T-cell (primary cell): ENCODE results near the gene CDC42EP5. TPM values are rescaled to one million over a fixed set of nuclear protein-coding genes. Genes with fewer than 3 reads are reported as not detected.
A peak's percentile ranks its signal among the peaks of the same experiment; 100 is the strongest.

ENCODE experiments used
- ATAC-seq, 4 experiments: fragments of 200-7000 bp in 3 of 4; fragments of 150-1000 bp in 1 of 4; cut with Tn5 transposase; replicated peaks in 1 of 4; 1 replicate in 3 of 4; 2 replicates in 1 of 4; pipeline ENCODE4 v1.10.0; 2021; ENCODE audit warnings: moderate library complexity in 3 of 4, mild to moderate bottlenecking in 2 of 4, moderate number of reproducible peaks in 1 of 4
- CTCF ChIA-PET, 2 donors: fragments of 300-600 bp; sonication (Branson Sonifier 250); formaldehyde crosslinking; loops; one replicate each; lab custom pipeline; 2022; ENCODE audit warnings: antibody characterized with exemption in 2 of 2; lab: Charles Lee
- POLR2A ChIA-PET, 2 donors: fragments of 300-600 bp; sonication (Branson Sonifier 250); formaldehyde crosslinking; loops; one replicate each; lab custom pipeline; 2022; ENCODE audit warnings: antibody characterized with exemption in 2 of 2; lab: Charles Lee
- DNase-seq, 35 experiments: peaks; one replicate each; pipeline versions ENCODE4 v3.0.0 to v3.0.0-alpha.2; 2013 to 2023
- H3K27ac ChIP-seq: one replicate; pipeline ENCODE4 v1.5.1; 2013; ENCODE audit warnings: low read length
- H3K27me3 ChIP-seq, 2 experiments: replicated peaks in 1 of 2; 1 replicate in 1 of 2; 2 replicates in 1 of 2; pipeline versions ENCODE4 v1.6.1 to v1.7.0; 2013; ENCODE audit warnings: low read length in 1 of 2, mixed read lengths in 1 of 2; ENCODE audit not compliant: control insufficient read depth in 2 of 2, insufficient read depth in 2 of 2; ENCODE audit errors: extremely low read depth in 1 of 2
- H3K36me3 ChIP-seq, 2 donors: 1 replicate in 1 of 2; 2 replicates in 1 of 2; pipeline versions ENCODE4 v1.6.1 to v1.7.0; 2013; ENCODE audit warnings: low read length in 1 of 2; ENCODE audit not compliant: control insufficient read depth in 2 of 2, insufficient read depth in 1 of 2; ENCODE audit errors: extremely low read depth in 1 of 2
- H3K4me1 ChIP-seq, 2 experiments: 1 replicate in 1 of 2; 2 replicates in 1 of 2; pipeline versions ENCODE4 v1.6.1 to v1.7.0; 2013; ENCODE audit warnings: low read length in 2 of 2, mixed read lengths in 1 of 2; ENCODE audit not compliant: insufficient read depth in 2 of 2, control insufficient read depth in 1 of 2; ENCODE audit errors: extremely low read depth in 1 of 2
- H3K4me3 ChIP-seq, 2 donors: 1 replicate in 1 of 2; 2 replicates in 1 of 2; pipeline versions ENCODE4 v1.5.1 to v1.7.0; 2013; ENCODE audit warnings: mild to moderate bottlenecking in 2 of 2, low read length in 1 of 2, moderate library complexity in 1 of 2; ENCODE audit not compliant: control insufficient read depth in 1 of 2; ENCODE audit errors: extremely low read depth in 1 of 2
- H3K9me3 ChIP-seq: 2 replicates; pipeline ENCODE4 v1.7.0; 2013
- H3K27ac Mint-ChIP-seq, 2 donors: one replicate each; pipeline ENCODE4 v1.8.0; 2020 to 2021; ENCODE audit warnings: mild to moderate bottlenecking in 2 of 2, mixed read lengths in 2 of 2
- H3K27me3 Mint-ChIP-seq, 2 donors: one replicate each; pipeline ENCODE4 v1.8.0; 2021 to 2022; ENCODE audit warnings: mixed read lengths in 2 of 2
- H3K36me3 Mint-ChIP-seq: one replicate; pipeline ENCODE4 v1.8.0; 2021; ENCODE audit warnings: mixed read lengths
- H3K4me1 Mint-ChIP-seq, 3 donors: one replicate each; pipeline ENCODE4 v1.8.0; 2020 to 2022; ENCODE audit warnings: mixed read lengths in 3 of 3, mild to moderate bottlenecking in 1 of 3
- H3K4me3 Mint-ChIP-seq, 3 donors: one replicate each; pipeline ENCODE4 v1.8.0; 2020 to 2022; ENCODE audit warnings: mild to moderate bottlenecking in 3 of 3, mixed read lengths in 3 of 3, moderate library complexity in 3 of 3
- H3K9me3 Mint-ChIP-seq, 3 donors: one replicate each; pipeline ENCODE4 v1.8.0; 2020 to 2022; ENCODE audit warnings: mixed read lengths in 3 of 3
- WGBS: methylation state at CpG from one replicate; pipeline ENCODE4 v1.1.5; 2013; ENCODE audit warnings: missing lambda C conversion rate; ENCODE audit not compliant: insufficient coverage; 5-methylcytosine and 5-hydroxymethylcytosine counted together
- total RNA-seq, 35 experiments: library from RNA in 6 of 35; stranded (reverse) in 6 of 35; fragments of 120-200 nt in 1 of 35; gene quantifications; one replicate each; pipeline versions ENCODE4 v1.2.1 to v1.2.4 and lab custom pipeline; 2013 to 2026

CDC42EP5 gene
- total RNA-seq, 5 donors from 2014 or later (not counting 1 experiment from before 2014, with no cell fraction given): 0.43 TPM; not detected in 4

GRCh38 chr19:54418930-54419800 is 53.9 kb downstream of the CDC42EP5 start:
- Histone ChIP-seq H3K27me3 (peaks cover 9 to 85% of the 10 kb centered on the region in 2 experiments), H3K4me3 (no peak overlapping the region), H3K27ac (no peak overlapping the region), H3K9me3 (no peaks in the 10 kb centered on the region), H3K36me3 (no peaks in the 10 kb centered on the region), H3K4me1 (peaks cover 4 to 16% of the 10 kb centered on the region in 2 experiments)
- POLR2A ChIA-PET: no interaction called here
- DNase-seq (no peak), ATAC-seq (no peak)
- Mint-ChIP-seq H3K9me3 (peaks cover 0 to 2% (median 0%) of the 10 kb centered on the region in 3 donors), H3K27me3 (peaks cover 30 to 56% of the 10 kb centered on the region in 2 donors), H3K4me3 (no peak overlapping the region), H3K27ac (no peak overlapping the region), H3K36me3 (no peaks in the 10 kb centered on the region), H3K4me1 (peaks cover 16 to 18% (median 18%) of the 10 kb centered on the region in 3 donors)
- 92% methylated on average over 20 of the region's 26 CpGs for WGBS
- CTCF ChIA-PET: interaction anchor here in 1 of 2 donors (0.6 kb wide), 1 partner anchor 256 kb away, joined by 5 read pairs; no protein-coding TSS in a partner anchor

- Histone ChIP-seq H3K27me3 (peaks cover 9 to 78% of the 10 kb centered on the region in 2 experiments), H3K9me3 (no peaks in the 10 kb centered on the region), H3K4me1 (peaks cover 4 to 16% of the 10 kb centered on the region in 2 experiments), H3K4me3 (no peak overlapping the region), H3K27ac (no peak overlapping the region), H3K36me3 (no peaks in the 10 kb centered on the region)
- ChIA-PET POLR2A (no interaction called here), CTCF (interaction anchor here in 1 of 2 donors (0.6 kb wide), 1 partner anchor 255 kb away, joined by 5 read pairs; no protein-coding TSS in a partner anchor)
- peak; percentile 38 to 67 (median 62) for ATAC-seq
- Mint-ChIP-seq H3K36me3 (no peaks in the 10 kb centered on the region), H3K27ac (no peak overlapping the region), H3K27me3 (peaks cover 32 to 54% of the 10 kb centered on the region in 2 donors), H3K4me3 (peak overlapping the region in 2 of 3 donors; percentile 55 to 62), H3K9me3 (peaks cover 0 to 6% (median 0%) of the 10 kb centered on the region in 3 donors), H3K4me1 (peaks cover 16 to 18% (median 18%) of the 10 kb centered on the region in 3 donors)
- WGBS: 26% methylated on average over 15 of the region's 25 CpGs
- peak in 4 of 35 experiments; percentile 6 to 21 (median 18) for DNase-seq
Observed at GRCh38 chr19:54418030-54418929, 54.8 kb downstream of the CDC42EP5 start.

- H3K27me3 ChIP-seq: peaks cover 9 to 68% of the 10 kb centered on the region in 2 experiments
- no peak overlapping the region for H3K4me3 Mint-ChIP-seq
- H3K27ac Mint-ChIP-seq: peak overlapping the region in 1 of 2 donors; percentile 8
- H3K36me3 Mint-ChIP-seq: no peaks in the 10 kb centered on the region
- no peak overlapping the region for H3K4me3 ChIP-seq
- H3K9me3 Mint-ChIP-seq: peaks cover 0 to 6% (median 0%) of the 10 kb centered on the region in 3 donors
- H3K4me1 Mint-ChIP-seq: peaks cover 16 to 18% (median 18%) of the 10 kb centered on the region in 3 donors
- ATAC-seq: no peak
- ChIA-PET CTCF (interaction anchor here in 1 of 2 donors (0.5 to 0.7 kb wide), 2 partner anchors 32 to 89 kb away, joined by 3 to 6 read pairs; partner anchors contain the start of gene LENG8), POLR2A (no interaction called here)
- whole genome bisulfite sequencing: 70% methylated on average over 34 of the region's 44 CpGs
- no peaks in the 10 kb centered on the region for H3K9me3 ChIP-seq
- no peak for DNase-seq
- H3K36me3 ChIP-seq: no peaks in the 10 kb centered on the region
- H3K27ac ChIP-seq: no peak overlapping the region
- H3K4me1 ChIP-seq: peaks cover 4 to 16% of the 10 kb centered on the region in 2 experiments
- peaks cover 30 to 53% of the 10 kb centered on the region in 2 donors for H3K27me3 Mint-ChIP-seq
Observed at GRCh38 chr19:54416695-54417491, 56.2 kb downstream of the CDC42EP5 start.

- Histone ChIP-seq H3K4me3 (no peak overlapping the region), H3K27me3 (peaks cover 9 to 60% of the 10 kb centered on the region in 2 experiments), H3K4me1 (peaks cover 4 to 16% of the 10 kb centered on the region in 2 experiments), H3K27ac (no peak overlapping the region), H3K9me3 (no peaks in the 10 kb centered on the region), H3K36me3 (no peaks in the 10 kb centered on the region)
- Mint-ChIP-seq H3K4me1 (peaks cover 16 to 18% (median 18%) of the 10 kb centered on the region in 3 donors), H3K36me3 (no peaks in the 10 kb centered on the region), H3K27ac (no peak overlapping the region), H3K9me3 (peaks cover 0 to 6% (median 0%) of the 10 kb centered on the region in 3 donors), H3K4me3 (no peak overlapping the region), H3K27me3 (peaks cover 30 to 47% of the 10 kb centered on the region in 2 donors)
- WGBS: 25% methylated on average over 28 of the region's 28 CpGs
- ChIA-PET CTCF (interaction anchor here in 1 of 2 donors (0.5 to 0.7 kb wide), 3 partner anchors 22 to 90 kb away, joined by 3 to 6 read pairs (median 3); partner anchors contain the start of gene LENG8), POLR2A (no interaction called here)
- DNase-seq (no peak), ATAC-seq (no peak)
Observed at GRCh38 chr19:54415901-54416673, 57.0 kb downstream of the CDC42EP5 start.

- peak in 22 of 35 experiments; percentile 8 to 54 (median 29) for DNase-seq
- Histone ChIP-seq H3K27ac (no peak within 1 kb of the TSS), H3K9me3 (no peaks in the 10 kb centered on the region), H3K27me3 (peaks cover 9 to 54% of the 10 kb centered on the region in 2 experiments), H3K4me1 (peaks cover 4 to 16% of the 10 kb centered on the region in 2 experiments), H3K36me3 (no peaks in the 10 kb centered on the region), H3K4me3 (no peak within 1 kb of the TSS)
- WGBS: 1% methylated on average over 45 of the region's 68 CpGs
- H3K9me3 Mint-ChIP-seq: peaks cover 0 to 6% (median 0%) of the 10 kb centered on the region in 3 donors
- CTCF ChIA-PET: interaction anchor here (0.6 kb wide), 2 partner anchors 23 to 33 kb away, joined by 3 read pairs; no protein-coding TSS in a partner anchor
- peaks cover 30 to 50% of the 10 kb centered on the region in 2 donors for H3K27me3 Mint-ChIP-seq
- no peak within 1 kb of the TSS for H3K27ac Mint-ChIP-seq
- POLR2A ChIA-PET: no interaction called here
- no peak within 1 kb of the TSS for H3K4me3 Mint-ChIP-seq
- no peaks in the 10 kb centered on the region for H3K36me3 Mint-ChIP-seq
- peaks cover 16 to 18% (median 18%) of the 10 kb centered on the region in 3 donors for H3K4me1 Mint-ChIP-seq
- ATAC-seq: peak; percentile 33 to 76 (median 60)
Observed at GRCh38 chr19:54415208-54415900, 57.7 kb downstream of the CDC42EP5 start, which contains the start of gene TTYH1. Gene TTYH1 (plus strand): TSS chr19:54415464. CDS start chr19:54415553, 89 bp downstream.
